ENCODE measurements around the gene GSTP1. TPM values are rescaled to one million over a fixed set of nuclear protein-coding genes. Genes with fewer than 3 reads are reported as not detected.
"Not testable (repeated sequence)": the region's sequence is repeated elsewhere in the genome, so short reads cannot be mapped to it uniquely, and the experiment has no call there.

The GSTP1 gene
- total RNA-seq, 4 donors from 2014 or later, result 2,883 to 4,990 (median 3,239) TPM

DNA sequence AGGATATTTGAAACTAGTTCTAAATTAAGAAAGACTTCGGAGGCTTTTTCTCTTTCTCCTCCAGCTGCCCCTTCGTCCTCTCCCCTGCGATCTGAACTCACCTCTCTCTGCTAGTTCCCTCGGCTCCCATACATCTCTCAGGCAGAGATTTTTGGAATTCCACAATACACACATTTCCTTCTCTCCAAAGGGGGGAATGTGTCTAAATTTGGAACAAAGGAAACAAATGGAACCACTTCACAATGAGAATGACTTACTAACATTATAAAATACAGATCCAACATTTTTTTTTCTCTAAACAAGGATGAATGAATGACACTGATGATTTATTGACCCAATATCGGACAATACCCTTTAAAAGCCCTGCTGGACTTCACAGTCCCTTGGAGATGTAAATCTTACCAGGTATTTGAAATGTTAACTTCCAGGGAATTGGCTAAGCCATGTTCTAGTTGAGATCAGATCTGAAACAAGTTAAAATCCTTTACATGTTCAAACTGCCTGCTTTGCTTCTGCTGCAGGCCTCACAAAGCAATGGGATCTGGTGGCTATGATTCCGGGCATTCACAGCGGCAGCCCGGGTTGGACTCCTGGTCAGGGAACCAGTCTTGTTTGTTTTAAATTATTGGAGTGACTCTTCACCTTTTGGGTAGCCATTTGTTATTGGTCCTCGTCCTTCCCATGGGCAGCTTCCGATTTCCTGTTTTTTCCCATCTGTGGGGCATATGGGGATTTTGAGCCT lies 20.5 kb upstream of the GSTP1 start:
- DNase-seq, result no peak
- 68 to 80% methylated on average over 10 of the region's 10 CpGs for WGBS, 2 donors
- H3K27ac ChIP-seq, result peak overlapping the region in 1 of 4 donors; percentile 52

DNA sequence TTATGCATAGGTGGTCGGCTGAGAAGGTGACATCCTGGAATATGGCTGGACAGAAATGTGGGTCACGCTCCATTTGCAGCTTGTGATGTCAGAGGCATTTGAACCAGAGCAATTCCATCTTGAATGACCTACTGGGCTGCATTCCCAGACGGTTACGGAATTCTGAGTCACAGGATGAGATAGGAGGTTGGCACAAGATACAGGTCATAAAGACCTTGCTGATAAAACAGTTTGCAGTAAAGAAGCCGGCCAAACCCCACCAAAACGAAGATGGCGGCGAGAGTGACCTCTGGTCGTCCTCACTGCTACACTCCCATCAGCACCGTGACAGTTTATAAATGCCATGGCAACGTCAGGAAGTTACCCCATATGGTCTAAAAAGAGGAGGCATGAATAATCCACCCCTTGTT lies 19.9 kb upstream of the GSTP1 start:
- 24 to 52% methylated on average over 9 to 11 of the region's 11 CpGs for WGBS, 2 donors
- intact Hi-C loops (cut with DNase I); DNase-seq: not testable (repeated sequence)

More for the DNA sequence above, 20.5 kb upstream of the GSTP1 start:
- Histone ChIP-seq H3K4me3 (no peak overlapping the region), H3K27me3 (peaks cover 0 to 21% (median 0%) of the 10 kb centered on the region in 4 donors), H3K36me3 (no peaks in the 10 kb centered on the region), H3K9me3 (no peaks in the 10 kb centered on the region), H3K4me1 (peaks cover 0 to 35% (median 11%) of the 10 kb centered on the region in 3 donors)
- no peak for TF ChIP-seq POLR2A (IDR thresholded peaks at IDR 0.05)
- TF ChIP-seq, protein P1, sequence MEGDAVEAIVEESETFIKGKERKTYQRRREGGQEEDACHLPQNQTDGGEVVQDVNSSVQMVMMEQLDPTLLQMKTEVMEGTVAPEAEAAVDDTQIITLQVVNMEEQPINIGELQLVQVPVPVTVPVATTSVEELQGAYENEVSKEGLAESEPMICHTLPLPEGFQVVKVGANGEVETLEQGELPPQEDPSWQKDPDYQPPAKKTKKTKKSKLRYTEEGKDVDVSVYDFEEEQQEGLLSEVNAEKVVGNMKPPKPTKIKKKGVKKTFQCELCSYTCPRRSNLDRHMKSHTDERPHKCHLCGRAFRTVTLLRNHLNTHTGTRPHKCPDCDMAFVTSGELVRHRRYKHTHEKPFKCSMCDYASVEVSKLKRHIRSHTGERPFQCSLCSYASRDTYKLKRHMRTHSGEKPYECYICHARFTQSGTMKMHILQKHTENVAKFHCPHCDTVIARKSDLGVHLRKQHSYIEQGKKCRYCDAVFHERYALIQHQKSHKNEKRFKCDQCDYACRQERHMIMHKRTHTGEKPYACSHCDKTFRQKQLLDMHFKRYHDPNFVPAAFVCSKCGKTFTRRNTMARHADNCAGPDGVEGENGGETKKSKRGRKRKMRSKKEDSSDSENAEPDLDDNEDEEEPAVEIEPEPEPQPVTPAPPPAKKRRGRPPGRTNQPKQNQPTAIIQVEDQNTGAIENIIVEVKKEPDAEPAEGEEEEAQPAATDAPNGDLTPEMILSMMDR (IDR thresholded peaks at IDR 0.05), result no peak
- intact Hi-C loops (cut with DNase I), result no loop called here

DNA sequence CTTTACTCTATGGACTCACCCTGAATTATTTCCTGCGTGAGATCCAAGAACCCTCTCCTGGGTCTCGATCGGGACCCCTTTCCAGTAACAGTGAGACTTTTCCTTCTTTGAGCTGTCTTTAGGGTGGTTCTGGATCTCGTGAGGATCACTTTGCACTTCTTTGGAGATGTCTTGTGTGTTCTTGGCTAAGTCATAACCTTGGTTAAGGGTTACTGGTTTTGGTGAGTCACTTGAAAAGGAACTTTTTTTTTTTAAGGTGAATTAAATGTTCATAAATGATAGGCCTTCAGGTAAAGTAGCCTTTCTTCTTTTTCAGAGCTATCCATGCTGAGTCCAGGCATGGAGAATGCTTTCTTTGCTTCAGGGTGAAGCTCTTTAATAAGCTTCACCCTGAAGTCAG lies 19.4 kb upstream of the GSTP1 start:
- WGBS, 2 donors, result 74 to 79% methylated on average over 4 of the region's 4 CpGs
- intact Hi-C loops (cut with DNase I), result no loop called here
- Histone ChIP-seq H3K4me3 (no peak overlapping the region), H3K4me1 (peaks cover 0 to 29% (median 11%) of the 10 kb centered on the region in 3 donors), H3K9me3 (no peaks in the 10 kb centered on the region), H3K27ac (no peak overlapping the region), H3K27me3 (peaks cover 0 to 14% (median 0%) of the 10 kb centered on the region in 4 donors), H3K36me3 (no peaks in the 10 kb centered on the region)
- TF ChIP-seq POLR2A (IDR thresholded peaks at IDR 0.05), result no peak
- TF ChIP-seq, protein P1 (IDR thresholded peaks at IDR 0.05), result no peak
- no peak for DNase-seq

More for the DNA sequence above, 19.9 kb upstream of the GSTP1 start:
- H3K4me3 ChIP-seq, H3K9me3 ChIP-seq, H3K36me3 ChIP-seq, H3K27ac ChIP-seq: not testable (repeated sequence)
- Histone ChIP-seq H3K27me3 (peaks cover 0 to 15% (median 0%) of the 10 kb centered on the region in 4 donors), H3K4me1 (peaks cover 0 to 30% (median 11%) of the 10 kb centered on the region in 3 donors)

DNA sequence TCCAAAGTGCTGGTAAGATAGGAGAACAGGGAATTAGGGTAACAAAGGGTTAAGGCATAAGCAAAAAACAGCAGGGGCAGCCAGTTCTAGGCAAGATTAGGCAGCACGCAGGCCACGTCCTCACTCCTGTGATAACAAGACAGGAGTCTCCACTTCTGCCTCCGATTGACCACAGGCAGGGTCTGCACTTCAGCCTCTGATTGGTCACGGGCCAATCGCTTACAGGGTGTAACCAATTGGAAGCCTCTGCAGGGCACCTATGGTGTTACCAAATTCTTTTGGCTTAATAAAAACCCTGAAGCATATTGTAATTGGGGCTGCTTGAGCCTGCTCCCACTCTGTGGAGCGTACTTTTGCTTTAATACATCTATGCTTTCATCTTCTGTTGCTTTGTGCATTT lies 12.2 kb upstream of the GSTP1 start:
- Histone ChIP-seq H3K36me3 (no peaks in the 10 kb centered on the region), H3K9me3 (no peaks in the 10 kb centered on the region), H3K4me1 (peaks cover 0 to 4% (median 0%) of the 10 kb centered on the region in 3 donors), H3K4me3 (no peak overlapping the region), H3K27me3 (peaks cover 0 to 33% (median 0%) of the 10 kb centered on the region in 4 donors), H3K27ac (no peak overlapping the region)
- TF ChIP-seq, protein P1 (IDR thresholded peaks at IDR 0.05), result no peak
- TF ChIP-seq POLR2A (IDR thresholded peaks at IDR 0.05), result no peak
- no peak for DNase-seq
- intact Hi-C loops (cut with DNase I), result no loop called here
- 45 to 51% methylated on average over 6 of the region's 6 CpGs for WGBS, 2 donors

DNA sequence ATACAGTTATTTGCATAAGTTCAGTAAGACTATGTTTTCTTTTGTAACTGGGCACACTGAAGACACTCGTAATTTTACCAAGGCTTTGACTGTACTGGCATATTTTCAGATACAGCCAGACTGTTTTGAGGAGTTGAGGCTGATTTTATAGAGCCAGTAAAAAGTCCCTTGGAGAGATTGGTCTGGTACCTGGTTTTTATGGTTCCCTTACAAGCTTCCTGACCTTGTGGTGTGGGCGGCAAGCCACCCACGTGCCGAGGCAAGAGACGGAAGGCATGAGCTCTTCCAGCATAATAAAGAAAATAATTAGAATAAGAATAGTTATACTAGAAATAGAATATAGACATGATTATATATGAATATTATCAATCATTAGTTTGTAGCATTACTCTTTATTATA lies 11.3 kb upstream of the GSTP1 start:
- intact Hi-C loops (cut with DNase I), result no loop called here
- Histone ChIP-seq H3K27ac (no peak overlapping the region), H3K36me3 (no peaks in the 10 kb centered on the region), H3K9me3 (no peaks in the 10 kb centered on the region), H3K27me3 (peaks cover 0 to 39% (median 0%) of the 10 kb centered on the region in 4 donors), H3K4me3 (no peak overlapping the region), H3K4me1 (peaks cover 0 to 4% (median 0%) of the 10 kb centered on the region in 3 donors)
- TF ChIP-seq, protein P1 (IDR thresholded peaks at IDR 0.05), result no peak
- TF ChIP-seq POLR2A (IDR thresholded peaks at IDR 0.05), result no peak
- no peak for DNase-seq
- WGBS, 2 donors, result 14 to 16% methylated on average over 5 of the region's 5 CpGs
